Dendritic cell treated with granulocyte-macrophage colony-stimulating factor and Interleukin-4, amounts not matched to agents 40 ng/mL and 50 ng/mL, for 4 days (primary cell): ENCODE measurements around the gene IGF2.

Source experiments
- H3K27ac Mint-ChIP-seq: one replicate; pipeline ENCODE4 v1.8.0; 2022; ENCODE audit warnings: mild to moderate bottlenecking, mixed read lengths
- H3K27me3 Mint-ChIP-seq: one replicate; pipeline ENCODE4 v1.8.0; 2022; ENCODE audit warnings: mild to moderate bottlenecking, mixed read lengths
- H3K36me3 Mint-ChIP-seq: one replicate; pipeline ENCODE4 v1.8.0; 2022; ENCODE audit warnings: low read depth, mixed read lengths
- H3K4me1 Mint-ChIP-seq: one replicate; pipeline ENCODE4 v1.8.0; 2022; ENCODE audit warnings: low read depth, mixed read lengths
- H3K4me3 Mint-ChIP-seq: one replicate; pipeline ENCODE4 v1.8.0; 2022; ENCODE audit warnings: mild to moderate bottlenecking, moderate library complexity, mixed read lengths
- H3K9me3 Mint-ChIP-seq: one replicate; pipeline ENCODE4 v1.8.0; 2022; ENCODE audit warnings: mixed read lengths
- intact Hi-C: fragments of 100-400 bp; cut with micrococcal nuclease; formaldehyde crosslinking; loops from one replicate; pipeline ENCODE4 v1.15.0; 2022

IGF2 gene

GRCh38 chr11:2153581-2154194, 14.5 kb upstream of the IGF2 start:
- H3K27me3 Mint-ChIP-seq: peaks cover 61% of the 10 kb centered on the region
- peaks cover 21% of the 10 kb centered on the region for H3K4me1 Mint-ChIP-seq
- H3K27ac Mint-ChIP-seq: no peak overlapping the region

GRCh38 chr11:2151500-2152257, 12.5 kb upstream of the IGF2 start:
- no peak overlapping the region for H3K27ac Mint-ChIP-seq
- H3K4me1 Mint-ChIP-seq: peaks cover 21% of the 10 kb centered on the region
- H3K4me3 Mint-ChIP-seq: no peak overlapping the region
- H3K27me3 Mint-ChIP-seq: peaks cover 76% of the 10 kb centered on the region
- H3K36me3 Mint-ChIP-seq: no peaks in the 10 kb centered on the region
- H3K9me3 Mint-ChIP-seq: no peaks in the 10 kb centered on the region
- intact Hi-C loops: loop anchor here (2.0 to 10.0 kb wide), 2 partner anchors 319 to 497 kb away; no protein-coding TSS in a partner anchor

More at GRCh38 chr11:2153581-2154194, 14.5 kb upstream of the IGF2 start:
- Mint-ChIP-seq H3K9me3 (no peaks in the 10 kb centered on the region), H3K36me3 (no peaks in the 10 kb centered on the region), H3K4me3 (no peak overlapping the region)
- intact Hi-C loops: loop anchor here (10.0 kb wide), 1 partner anchor 499 kb away; no protein-coding TSS in a partner anchor

- intact Hi-C loops: loop anchor here (2.0 to 10.0 kb wide), 2 partner anchors 317 to 495 kb away; no protein-coding TSS in a partner anchor
- Mint-ChIP-seq H3K4me1 (peaks cover 21% of the 10 kb centered on the region), H3K27me3 (peaks cover 85% of the 10 kb centered on the region), H3K9me3 (no peaks in the 10 kb centered on the region), H3K27ac (no peak overlapping the region), H3K36me3 (no peaks in the 10 kb centered on the region), H3K4me3 (no peak overlapping the region)
These were observed 11.0 kb upstream of the IGF2 start for GRCh38 chr11:2149864-2150847.

GRCh38 chr11:2149460-2149859, 10.3 kb upstream of the IGF2 start:
- intact Hi-C loops: no loop called here
- Mint-ChIP-seq H3K27me3 (peaks cover 88% of the 10 kb centered on the region), H3K9me3 (no peaks in the 10 kb centered on the region), H3K4me3 (no peak overlapping the region), H3K36me3 (no peaks in the 10 kb centered on the region), H3K27ac (no peak overlapping the region), H3K4me1 (peaks cover 21% of the 10 kb centered on the region)

GRCh38 chr11:2148595-2148994, 9.4 kb upstream of the IGF2 start:
- Mint-ChIP-seq H3K9me3 (no peaks in the 10 kb centered on the region), H3K36me3 (no peaks in the 10 kb centered on the region), H3K4me3 (no peak overlapping the region), H3K27ac (no peak overlapping the region), H3K27me3 (peaks cover 88% of the 10 kb centered on the region), H3K4me1 (peaks cover 15% of the 10 kb centered on the region)
- intact Hi-C loops: no loop called here

- no peaks in the 10 kb centered on the region for H3K36me3 Mint-ChIP-seq
- H3K27me3 Mint-ChIP-seq: peaks cover 88% of the 10 kb centered on the region
- intact Hi-C loops: no loop called here
- no peaks in the 10 kb centered on the region for H3K9me3 Mint-ChIP-seq
- H3K27ac Mint-ChIP-seq: no peak overlapping the region
- no peak overlapping the region for H3K4me3 Mint-ChIP-seq
- H3K4me1 Mint-ChIP-seq: peaks cover 11% of the 10 kb centered on the region
These were observed 8.2 kb upstream of the IGF2 start for GRCh38 chr11:2147391-2147790.

GRCh38 chr11:2146051-2146450, 6.9 kb upstream of the IGF2 start:
- H3K27ac Mint-ChIP-seq: no peak overlapping the region
- no peaks in the 10 kb centered on the region for H3K36me3 Mint-ChIP-seq
- H3K27me3 Mint-ChIP-seq: peaks cover 97% of the 10 kb centered on the region
- H3K9me3 Mint-ChIP-seq: no peaks in the 10 kb centered on the region
- peaks cover under 1% of the 10 kb centered on the region for H3K4me1 Mint-ChIP-seq
- intact Hi-C loops: no loop called here
- no peak overlapping the region for H3K4me3 Mint-ChIP-seq

GRCh38 chr11:2144544-2145248, 5.5 kb upstream of the IGF2 start:
- intact Hi-C loops: no loop called here
- Mint-ChIP-seq H3K9me3 (no peaks in the 10 kb centered on the region), H3K27me3 (peaks cover 95% of the 10 kb centered on the region), H3K36me3 (no peaks in the 10 kb centered on the region), H3K4me1 (no peaks in the 10 kb centered on the region), H3K4me3 (no peak overlapping the region), H3K27ac (no peak overlapping the region)

GRCh38 chr11:2143799-2144543, 4.8 kb upstream of the IGF2 start:
- Mint-ChIP-seq H3K4me1 (no peaks in the 10 kb centered on the region), H3K27ac (no peak overlapping the region), H3K36me3 (no peaks in the 10 kb centered on the region), H3K27me3 (peaks cover 89% of the 10 kb centered on the region), H3K9me3 (no peaks in the 10 kb centered on the region), H3K4me3 (no peak overlapping the region)
- intact Hi-C loops: no loop called here

GRCh38 chr11:2143477-2143798, 4.2 kb upstream of the IGF2 start:
- no peaks in the 10 kb centered on the region for H3K36me3 Mint-ChIP-seq
- no peak overlapping the region for H3K27ac Mint-ChIP-seq
- H3K27me3 Mint-ChIP-seq: peaks cover 87% of the 10 kb centered on the region
- no peak overlapping the region for H3K4me3 Mint-ChIP-seq
- intact Hi-C loops: no loop called here
- H3K9me3 Mint-ChIP-seq: no peaks in the 10 kb centered on the region
- no peaks in the 10 kb centered on the region for H3K4me1 Mint-ChIP-seq

GRCh38 chr11:2142762-2143202, 3.6 kb upstream of the IGF2 start:
- no peak overlapping the region for H3K4me3 Mint-ChIP-seq
- peaks cover 85% of the 10 kb centered on the region for H3K27me3 Mint-ChIP-seq
- H3K36me3 Mint-ChIP-seq: no peaks in the 10 kb centered on the region
- intact Hi-C loops: no loop called here
- no peaks in the 10 kb centered on the region for H3K9me3 Mint-ChIP-seq
- no peaks in the 10 kb centered on the region for H3K4me1 Mint-ChIP-seq
- no peak overlapping the region for H3K27ac Mint-ChIP-seq

- Mint-ChIP-seq H3K4me1 (peaks cover 3% of the 10 kb centered on the region), H3K36me3 (no peaks in the 10 kb centered on the region), H3K27me3 (peaks cover 85% of the 10 kb centered on the region), H3K27ac (no peak overlapping the region), H3K9me3 (no peaks in the 10 kb centered on the region), H3K4me3 (no peak overlapping the region)
- intact Hi-C loops: no loop called here
These were observed 3.1 kb upstream of the IGF2 start for GRCh38 chr11:2142300-2142759.
